WI38 (cell line): Measurements from ENCODE around the gene CSNK1D.

Experiments used
- H3K4me3 ChIP-seq: 2 replicates; pipeline ENCODE4 v1.5.1; 2011; ENCODE audit warnings: low read depth, mild to moderate bottlenecking, control low read depth, low read length
- CTCF ChIP-seq: IDR thresholded peaks from 2 replicates; pipeline ENCODE4 v1.5.1; 2012; ENCODE audit warnings: low read depth, mild to moderate bottlenecking, control low read depth, low read length

The CSNK1D gene

GRCh38 chr17:82318772-82319606, 45.5 kb upstream of the CSNK1D start:
- no peak for TF ChIP-seq CTCF
- H3K4me3 ChIP-seq: no peak overlapping the region

- no peak overlapping the region for H3K4me3 ChIP-seq
- TF ChIP-seq CTCF: no peak
Observed at GRCh38 chr17:82318169-82318498, 44.6 kb upstream of the CSNK1D start.

GRCh38 chr17:82317394-82318168, 44.1 kb upstream of the CSNK1D start, which contains the start of gene CD7:
Gene CD7 (minus strand): TSS chr17:82317608. CDS start chr17:82317495, 113 bp downstream.
- no peak for TF ChIP-seq CTCF

GRCh38 chr17:82316651-82317393, 43.3 kb upstream of the CSNK1D start:
- no peak for TF ChIP-seq CTCF
- no peak overlapping the region for H3K4me3 ChIP-seq

More at GRCh38 chr17:82317394-82318168, 44.1 kb upstream of the CSNK1D start, which contains the start of gene CD7:
- no peak within 1 kb of the TSS for H3K4me3 ChIP-seq

- H3K4me3 ChIP-seq: no peak overlapping the region
Observed at GRCh38 chr17:82315703-82316358, 42.3 kb upstream of the CSNK1D start.

More at GRCh38 chr17:82315703-82316358, 42.3 kb upstream of the CSNK1D start:
- TF ChIP-seq CTCF: no peak
